Activated CD8-positive, alpha-beta T cell treated with anti-CD3 and anti-CD28 coated beads for 36 hours (primary cell): ENCODE measurements around the gene ALPK1. TPM values are rescaled to one million over a fixed set of nuclear protein-coding genes. Genes with fewer than 3 reads are reported as not detected.

Source experiments
- ATAC-seq: fragments of 200-7000 bp; cut with Tn5 transposase; one replicate; pipeline ENCODE4 v1.10.0; 2021; ENCODE audit warnings: mild to moderate bottlenecking, moderate library complexity
- CTCF ChIA-PET: fragments of 350-600 bp; sonication (Branson Sonifier 250); formaldehyde crosslinking; loops from one replicate; lab custom pipeline; 2021; ENCODE audit warnings: antibody characterized with exemption; lab: Charles Lee
- POLR2A ChIA-PET: fragments of 350-600 bp; sonication (Branson Sonifier 250); formaldehyde crosslinking; loops from one replicate; lab custom pipeline; 2021; ENCODE audit warnings: antibody characterized with exemption; lab: Charles Lee
- DNase-seq: peaks from one replicate; pipeline ENCODE4 v3.0.0-alpha.2; 2020
- H3K27ac Mint-ChIP-seq: one replicate; pipeline ENCODE4 v1.8.0; 2021; ENCODE audit warnings: mild to moderate bottlenecking, mixed read lengths
- H3K27me3 Mint-ChIP-seq: one replicate; pipeline ENCODE4 v1.8.0; 2021; ENCODE audit warnings: mixed read lengths
- H3K36me3 Mint-ChIP-seq: one replicate; pipeline ENCODE4 v1.8.0; 2021; ENCODE audit warnings: low read depth, mixed read lengths
- H3K4me1 Mint-ChIP-seq: one replicate; pipeline ENCODE4 v1.8.0; 2021; ENCODE audit warnings: low read depth, mixed read lengths
- H3K4me3 Mint-ChIP-seq: one replicate; pipeline ENCODE4 v1.8.0; 2021; ENCODE audit warnings: mild to moderate bottlenecking, moderate library complexity, mixed read lengths
- H3K9me3 Mint-ChIP-seq: one replicate; pipeline ENCODE4 v1.8.0; 2021; ENCODE audit warnings: mixed read lengths
- intact Hi-C: fragments of 100-400 bp; cut with micrococcal nuclease; formaldehyde crosslinking; loops from one replicate; pipeline ENCODE4 v1.10.0; 2022
- total RNA-seq, 2 experiments: library from RNA; stranded (reverse); gene quantifications; one replicate each; pipeline ENCODE4 v1.2.3, GENCODE V29; 2021
- TF ChIP-seq, protein P1 (sequence below): fragments of 200-600 bp; IDR thresholded peaks from one replicate; pipeline ENCODE4 v1.8.0; 2022; ENCODE audit warnings: antibody characterized with exemption, mild to moderate bottlenecking

Gene ALPK1
- total RNA-seq, 2 experiments from 2014 or later, result 13.4 to 13.7 TPM

DNA sequence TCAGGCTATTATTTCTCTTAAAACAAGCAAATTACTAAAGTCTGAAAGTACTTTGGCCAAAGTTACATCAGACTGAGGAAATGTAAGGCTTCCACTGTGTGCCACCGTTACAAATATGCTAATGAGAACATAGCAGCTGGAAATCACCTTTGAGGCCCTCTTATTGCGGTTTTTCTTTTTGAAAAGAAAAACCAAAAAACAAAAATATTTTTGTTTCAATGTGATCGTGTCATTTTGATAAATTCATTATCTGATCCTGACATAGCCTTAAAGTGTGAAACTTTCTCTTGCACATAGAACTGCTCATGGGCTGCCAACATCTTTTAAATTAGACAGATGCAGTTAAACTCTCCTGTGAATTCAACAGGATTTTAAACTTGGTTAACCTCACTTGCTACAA is 8.7 kb upstream of the ALPK1 start:
- DNase-seq, result peak; percentile 47
- CTCF ChIA-PET, result interaction anchor here (2.4 to 3.0 kb wide), 3 partner anchors 21 to 188 kb away, joined by 5 to 10 read pairs (median 7); no protein-coding TSS in a partner anchor
- intact Hi-C loops, result loop anchor here (5.0 kb wide), 2 partner anchors 56 to 141 kb away; partner anchors contain the start of genes AP1AR and FAM241A
- no peaks in the 10 kb centered on the region for H3K9me3 Mint-ChIP-seq
- peaks cover 19% of the 10 kb centered on the region for H3K36me3 Mint-ChIP-seq
- TF ChIP-seq, protein P1, sequence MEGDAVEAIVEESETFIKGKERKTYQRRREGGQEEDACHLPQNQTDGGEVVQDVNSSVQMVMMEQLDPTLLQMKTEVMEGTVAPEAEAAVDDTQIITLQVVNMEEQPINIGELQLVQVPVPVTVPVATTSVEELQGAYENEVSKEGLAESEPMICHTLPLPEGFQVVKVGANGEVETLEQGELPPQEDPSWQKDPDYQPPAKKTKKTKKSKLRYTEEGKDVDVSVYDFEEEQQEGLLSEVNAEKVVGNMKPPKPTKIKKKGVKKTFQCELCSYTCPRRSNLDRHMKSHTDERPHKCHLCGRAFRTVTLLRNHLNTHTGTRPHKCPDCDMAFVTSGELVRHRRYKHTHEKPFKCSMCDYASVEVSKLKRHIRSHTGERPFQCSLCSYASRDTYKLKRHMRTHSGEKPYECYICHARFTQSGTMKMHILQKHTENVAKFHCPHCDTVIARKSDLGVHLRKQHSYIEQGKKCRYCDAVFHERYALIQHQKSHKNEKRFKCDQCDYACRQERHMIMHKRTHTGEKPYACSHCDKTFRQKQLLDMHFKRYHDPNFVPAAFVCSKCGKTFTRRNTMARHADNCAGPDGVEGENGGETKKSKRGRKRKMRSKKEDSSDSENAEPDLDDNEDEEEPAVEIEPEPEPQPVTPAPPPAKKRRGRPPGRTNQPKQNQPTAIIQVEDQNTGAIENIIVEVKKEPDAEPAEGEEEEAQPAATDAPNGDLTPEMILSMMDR, result no peak
- peak overlapping the region; percentile 91 for H3K27ac Mint-ChIP-seq
- peak overlapping the region; percentile 51 for H3K4me3 Mint-ChIP-seq
- H3K27me3 Mint-ChIP-seq, result no peaks in the 10 kb centered on the region
- H3K4me1 Mint-ChIP-seq, result peaks cover 47% of the 10 kb centered on the region
- POLR2A ChIA-PET, result interaction anchor here (0.8 to 2.6 kb wide), 2 partner anchors 14 to 17 kb away, joined by 3 to 14 read pairs; no protein-coding TSS in a partner anchor
- ATAC-seq, result peak; percentile 14

DNA sequence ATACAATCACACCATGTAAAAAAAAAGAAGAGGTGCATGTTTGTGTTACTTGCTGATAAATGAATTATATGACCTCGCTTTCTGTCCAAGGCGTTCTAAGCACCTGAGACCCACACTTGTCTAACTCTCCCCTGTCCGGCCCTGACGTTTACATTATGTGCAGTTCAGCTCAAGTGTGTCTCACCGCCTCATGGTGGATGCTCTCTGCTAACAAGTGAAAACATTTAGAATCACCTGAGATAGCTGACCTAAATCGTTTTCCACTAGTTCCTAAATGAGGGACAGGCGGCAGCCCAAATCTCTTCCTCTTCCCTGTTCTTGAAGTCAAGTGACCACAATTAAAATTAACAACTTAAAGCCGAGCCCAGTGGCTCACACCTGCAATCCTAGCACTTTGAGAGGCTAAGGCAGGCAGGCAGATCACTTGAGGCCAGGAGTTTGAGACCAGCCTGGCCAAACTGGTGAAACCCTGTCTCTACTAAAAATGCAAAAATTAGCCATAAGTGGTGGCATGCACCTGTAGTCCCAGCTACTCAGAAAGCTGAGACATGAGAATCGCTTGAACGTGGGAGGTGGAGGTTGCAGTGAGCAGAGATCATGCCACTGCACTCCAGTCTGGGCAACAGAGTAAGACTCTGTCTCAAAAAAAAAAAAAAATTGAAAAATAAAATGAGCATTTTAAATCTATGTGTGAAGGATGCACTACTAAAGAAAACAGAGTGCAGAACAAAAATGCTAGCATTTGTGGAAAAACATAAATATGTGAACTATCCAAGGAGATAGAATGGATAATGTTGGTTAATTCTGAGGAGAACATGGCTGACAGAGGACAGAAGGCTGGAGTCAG is 7.5 kb upstream of the ALPK1 start:
- H3K27ac Mint-ChIP-seq, result peak overlapping the region; percentile 91
- intact Hi-C loops, result loop anchor here (5.0 kb wide), 2 partner anchors 57 to 142 kb away; partner anchors contain the start of genes AP1AR and FAM241A
- peaks cover 12% of the 10 kb centered on the region for H3K36me3 Mint-ChIP-seq
- H3K9me3 Mint-ChIP-seq, result no peaks in the 10 kb centered on the region
- DNase-seq, result no peak
- POLR2A ChIA-PET, result no interaction called here
- no peaks in the 10 kb centered on the region for H3K27me3 Mint-ChIP-seq
- CTCF ChIA-PET, result interaction anchor here (1.5 to 3.0 kb wide), 3 partner anchors 10 to 190 kb away, joined by 3 to 7 read pairs (median 5); no protein-coding TSS in a partner anchor
- no peak for ATAC-seq
- peak overlapping the region; percentile 13 for H3K4me3 Mint-ChIP-seq
- TF ChIP-seq, protein P1, result no peak
- H3K4me1 Mint-ChIP-seq, result peaks cover 41% of the 10 kb centered on the region

DNA sequence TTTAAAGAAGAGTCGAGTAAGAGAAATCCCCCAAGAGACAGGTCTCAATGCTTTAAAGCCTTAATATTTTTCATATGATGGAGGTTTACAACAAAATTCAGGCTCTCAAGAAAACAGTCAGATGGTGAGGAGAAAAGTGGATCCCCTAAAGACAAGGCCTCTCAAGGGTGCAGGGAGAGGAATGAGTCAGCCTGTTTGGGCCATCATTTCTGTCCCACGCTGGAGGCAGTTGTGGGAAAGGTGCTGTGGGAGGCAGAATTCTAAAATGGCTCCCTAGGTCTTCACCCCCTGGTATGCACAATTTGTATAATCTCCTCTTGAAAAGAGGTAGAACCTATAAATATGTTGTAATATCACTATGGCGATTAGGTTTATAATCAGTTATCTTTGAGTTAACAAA is 6.8 kb upstream of the ALPK1 start:
- H3K27me3 Mint-ChIP-seq, result no peaks in the 10 kb centered on the region
- H3K27ac Mint-ChIP-seq, result peak overlapping the region; percentile 91
- H3K9me3 Mint-ChIP-seq, result no peaks in the 10 kb centered on the region
- H3K4me3 Mint-ChIP-seq, result no peak overlapping the region
- intact Hi-C loops, result no loop called here
- peak; percentile 10 for ATAC-seq
- ChIA-PET CTCF (interaction anchor here (1.3 to 2.4 kb wide), 3 partner anchors 9 to 190 kb away, joined by 3 to 6 read pairs (median 5); no protein-coding TSS in a partner anchor), POLR2A (no interaction called here)
- peak; percentile 54 for DNase-seq
- peaks cover 8% of the 10 kb centered on the region for H3K36me3 Mint-ChIP-seq
- TF ChIP-seq, protein P1, result no peak
- H3K4me1 Mint-ChIP-seq, result peaks cover 41% of the 10 kb centered on the region

DNA sequence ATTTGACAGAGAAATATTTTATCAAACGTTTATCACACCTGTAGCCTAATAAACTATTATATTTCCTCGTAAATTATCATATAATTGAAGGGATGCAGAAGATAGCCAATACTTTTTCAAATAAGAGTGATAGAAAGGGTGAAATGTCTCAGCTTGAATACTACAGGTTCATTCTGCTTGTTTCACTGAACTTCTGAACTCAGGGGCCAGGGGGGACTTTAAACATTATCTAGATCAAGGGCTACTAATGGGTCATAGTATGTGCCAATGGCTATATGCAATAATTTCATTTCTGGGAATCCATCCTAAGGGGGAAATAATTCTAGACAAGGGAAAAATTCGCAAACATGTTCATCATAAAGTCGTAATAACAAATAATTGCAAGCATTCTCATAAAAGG is 2.6 kb downstream of the ALPK1 start:
- Mint-ChIP-seq H3K4me3 (no peak overlapping the region), H3K9me3 (no peaks in the 10 kb centered on the region), H3K27me3 (no peaks in the 10 kb centered on the region), H3K4me1 (peaks cover 32% of the 10 kb centered on the region), H3K36me3 (no peaks in the 10 kb centered on the region), H3K27ac (no peak overlapping the region)
- ChIA-PET CTCF (interaction anchor here (1.0 to 1.9 kb wide), 4 partner anchors 9 to 28 kb away, joined by 3 to 11 read pairs (median 3); no protein-coding TSS in a partner anchor), POLR2A (interaction anchor here (1.4 to 2.1 kb wide), 2 partner anchors 12 to 14 kb away, joined by 4 to 9 read pairs; partner anchors contain the start of gene TIFA)
- ATAC-seq, result no peak
- TF ChIP-seq, protein P1, result no peak
- DNase-seq, result no peak
- intact Hi-C loops, result no loop called here
